ENCODE results near the gene KCNH1.

Gene KCNH1

GRCh38 chr1:210709701-210710100, 424.2 kb downstream of the KCNH1 start:
- peak; percentile 90 for DNase-seq (ENCODE audit: low read depth)

GRCh38 chr1:210707300-210708240, 426.4 kb downstream of the KCNH1 start:
- no peak for DNase-seq (ENCODE audit: low read depth)

GRCh38 chr1:210706246-210706645, 427.7 kb downstream of the KCNH1 start:
- DNase-seq (ENCODE audit: low read depth) = no peak

GRCh38 chr1:210705086-210705485, 428.9 kb downstream of the KCNH1 start:
- no peak for DNase-seq (ENCODE audit: low read depth)

- DNase-seq (ENCODE audit: low read depth) = no peak
These were observed 430.4 kb downstream of the KCNH1 start for GRCh38 chr1:210703593-210703992.

- DNase-seq (ENCODE audit: low read depth) = no peak
These were observed 431.4 kb downstream of the KCNH1 start for GRCh38 chr1:210702506-210702905.

- no peak for DNase-seq (ENCODE audit: low read depth)
These were observed 433.4 kb downstream of the KCNH1 start for GRCh38 chr1:210700511-210700910.

- DNase-seq (ENCODE audit: low read depth) = no peak
These were observed 433.9 kb downstream of the KCNH1 start for GRCh38 chr1:210700083-210700482.

GRCh38 chr1:210698661-210699060, 435.3 kb downstream of the KCNH1 start:
- DNase-seq (ENCODE audit: low read depth) = no peak

GRCh38 chr1:210697185-210697584, 436.8 kb downstream of the KCNH1 start:
- no peak for DNase-seq (ENCODE audit: low read depth)

- DNase-seq (ENCODE audit: low read depth) = peak; percentile 81
These were observed 437.2 kb downstream of the KCNH1 start for GRCh38 chr1:210696709-210697108.

- DNase-seq (ENCODE audit: low read depth) = no peak
These were observed 438.9 kb downstream of the KCNH1 start for GRCh38 chr1:210695026-210695425.

- DNase-seq (ENCODE audit: low read depth) = no peak
These were observed 441.2 kb downstream of the KCNH1 start for GRCh38 chr1:210692796-210693195.

GRCh38 chr1:210691039-210691610, 442.8 kb downstream of the KCNH1 start:
- no peak for DNase-seq (ENCODE audit: low read depth)

GRCh38 chr1:210690236-210690635, 443.7 kb downstream of the KCNH1 start:
- peak; percentile 6 for DNase-seq (ENCODE audit: low read depth)

- DNase-seq (ENCODE audit: low read depth) = peak; percentile 8
These were observed 444.1 kb downstream of the KCNH1 start for GRCh38 chr1:210689826-210690225.

GRCh38 chr1:210688512-210689234, 445.3 kb downstream of the KCNH1 start:
- DNase-seq (ENCODE audit: low read depth) = peak; percentile 59

- DNase-seq (ENCODE audit: low read depth) = peak; percentile 28
These were observed 446.2 kb downstream of the KCNH1 start for GRCh38 chr1:210687582-210688279.

GRCh38 chr1:210686841-210687240, 447.1 kb downstream of the KCNH1 start:
- DNase-seq (ENCODE audit: low read depth) = peak; percentile 47

- DNase-seq (ENCODE audit: low read depth) = no peak
These were observed 448.7 kb downstream of the KCNH1 start for GRCh38 chr1:210685295-210685650.

- DNase-seq (ENCODE audit: low read depth) = no peak
These were observed 449.3 kb downstream of the KCNH1 start for GRCh38 chr1:210684466-210685294.
